Panc1 (cell line): ENCODE measurements around the gene BRD1.

ENCODE experiments used
- POLR2AphosphoS5 ChIP-seq: IDR thresholded peaks from 2 replicates; pipeline ENCODE4 v1.6.1; 2012; ENCODE audit warnings: mild to moderate bottlenecking, low read depth, low read length, moderate library complexity
- SIN3A ChIP-seq: IDR thresholded peaks from 2 replicates; pipeline ENCODE4 v1.6.1; 2012; ENCODE audit warnings: low read depth, mild to moderate bottlenecking, low read length, moderate library complexity, borderline replicate concordance; ENCODE audit not compliant: insufficient read depth
- TCF7L2 ChIP-seq: IDR thresholded peaks from 2 replicates; pipeline ENCODE4 v1.6.1; 2011; ENCODE audit warnings: mild to moderate bottlenecking, low read depth, low read length, inconsistent platforms
- TF ChIP-seq, protein P1 (sequence below): fragments of 450-650 bp; IDR thresholded peaks from 2 replicates; pipeline ENCODE4 v1.5.1; 2017; ENCODE audit warnings: mild to moderate bottlenecking
- TF ChIP-seq, protein P2 (sequence below), 2 experiments: IDR thresholded peaks; 2 replicates each; pipeline ENCODE4 v1.6.1; 2011 to 2012; ENCODE audit warnings: low read depth in 2 of 2, control low read depth in 1 of 2, low read length in 1 of 2, mild to moderate bottlenecking in 1 of 2, moderate library complexity in 1 of 2; ENCODE audit not compliant: insufficient read depth in 1 of 2

DNA sequence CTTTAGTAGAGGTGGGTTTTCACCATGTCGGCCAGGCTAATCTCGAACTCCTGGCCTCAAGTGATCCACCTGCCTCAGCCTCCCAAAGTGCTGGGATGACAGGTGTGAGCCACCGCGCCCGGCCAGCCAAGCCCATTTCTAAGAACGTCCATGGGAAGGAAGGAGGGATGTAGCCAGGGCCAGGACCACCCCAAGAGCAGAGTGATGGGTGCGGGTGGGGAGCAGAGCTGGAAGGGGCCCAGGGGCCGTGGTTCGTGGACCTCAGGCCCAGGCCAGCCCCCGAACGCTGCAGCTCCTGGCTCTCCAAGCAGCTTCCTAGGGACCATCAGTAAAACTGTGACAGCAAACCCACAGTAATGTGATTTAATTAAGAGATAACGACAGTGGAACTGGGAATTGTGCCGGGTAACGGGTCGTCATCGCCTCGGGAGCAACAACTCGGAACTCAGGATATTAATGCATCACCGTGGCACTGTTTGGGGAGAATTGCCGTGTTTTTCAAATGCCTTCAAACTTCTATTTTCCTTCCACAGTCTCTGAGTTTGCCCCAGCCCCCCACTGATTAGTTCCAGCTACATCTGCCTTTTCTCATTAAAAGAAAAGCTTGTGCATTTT, 74.3 kb downstream of the BRD1 start:
- TF ChIP-seq, protein P1, sequence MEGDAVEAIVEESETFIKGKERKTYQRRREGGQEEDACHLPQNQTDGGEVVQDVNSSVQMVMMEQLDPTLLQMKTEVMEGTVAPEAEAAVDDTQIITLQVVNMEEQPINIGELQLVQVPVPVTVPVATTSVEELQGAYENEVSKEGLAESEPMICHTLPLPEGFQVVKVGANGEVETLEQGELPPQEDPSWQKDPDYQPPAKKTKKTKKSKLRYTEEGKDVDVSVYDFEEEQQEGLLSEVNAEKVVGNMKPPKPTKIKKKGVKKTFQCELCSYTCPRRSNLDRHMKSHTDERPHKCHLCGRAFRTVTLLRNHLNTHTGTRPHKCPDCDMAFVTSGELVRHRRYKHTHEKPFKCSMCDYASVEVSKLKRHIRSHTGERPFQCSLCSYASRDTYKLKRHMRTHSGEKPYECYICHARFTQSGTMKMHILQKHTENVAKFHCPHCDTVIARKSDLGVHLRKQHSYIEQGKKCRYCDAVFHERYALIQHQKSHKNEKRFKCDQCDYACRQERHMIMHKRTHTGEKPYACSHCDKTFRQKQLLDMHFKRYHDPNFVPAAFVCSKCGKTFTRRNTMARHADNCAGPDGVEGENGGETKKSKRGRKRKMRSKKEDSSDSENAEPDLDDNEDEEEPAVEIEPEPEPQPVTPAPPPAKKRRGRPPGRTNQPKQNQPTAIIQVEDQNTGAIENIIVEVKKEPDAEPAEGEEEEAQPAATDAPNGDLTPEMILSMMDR = no peak
- TF ChIP-seq POLR2AphosphoS5 (no peak), SIN3A (no peak), TCF7L2 (no peak)
- TF ChIP-seq, protein P2, sequence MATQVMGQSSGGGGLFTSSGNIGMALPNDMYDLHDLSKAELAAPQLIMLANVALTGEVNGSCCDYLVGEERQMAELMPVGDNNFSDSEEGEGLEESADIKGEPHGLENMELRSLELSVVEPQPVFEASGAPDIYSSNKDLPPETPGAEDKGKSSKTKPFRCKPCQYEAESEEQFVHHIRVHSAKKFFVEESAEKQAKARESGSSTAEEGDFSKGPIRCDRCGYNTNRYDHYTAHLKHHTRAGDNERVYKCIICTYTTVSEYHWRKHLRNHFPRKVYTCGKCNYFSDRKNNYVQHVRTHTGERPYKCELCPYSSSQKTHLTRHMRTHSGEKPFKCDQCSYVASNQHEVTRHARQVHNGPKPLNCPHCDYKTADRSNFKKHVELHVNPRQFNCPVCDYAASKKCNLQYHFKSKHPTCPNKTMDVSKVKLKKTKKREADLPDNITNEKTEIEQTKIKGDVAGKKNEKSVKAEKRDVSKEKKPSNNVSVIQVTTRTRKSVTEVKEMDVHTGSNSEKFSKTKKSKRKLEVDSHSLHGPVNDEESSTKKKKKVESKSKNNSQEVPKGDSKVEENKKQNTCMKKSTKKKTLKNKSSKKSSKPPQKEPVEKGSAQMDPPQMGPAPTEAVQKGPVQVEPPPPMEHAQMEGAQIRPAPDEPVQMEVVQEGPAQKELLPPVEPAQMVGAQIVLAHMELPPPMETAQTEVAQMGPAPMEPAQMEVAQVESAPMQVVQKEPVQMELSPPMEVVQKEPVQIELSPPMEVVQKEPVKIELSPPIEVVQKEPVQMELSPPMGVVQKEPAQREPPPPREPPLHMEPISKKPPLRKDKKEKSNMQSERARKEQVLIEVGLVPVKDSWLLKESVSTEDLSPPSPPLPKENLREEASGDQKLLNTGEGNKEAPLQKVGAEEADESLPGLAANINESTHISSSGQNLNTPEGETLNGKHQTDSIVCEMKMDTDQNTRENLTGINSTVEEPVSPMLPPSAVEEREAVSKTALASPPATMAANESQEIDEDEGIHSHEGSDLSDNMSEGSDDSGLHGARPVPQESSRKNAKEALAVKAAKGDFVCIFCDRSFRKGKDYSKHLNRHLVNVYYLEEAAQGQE (IDR thresholded peaks at IDR 0.05; ENCODE audit: insufficient read depth in 1 of 2, low read depth in 2 of 2, low read length in 1 of 2) = no peak
